Loucy (cell line): Measurements from ENCODE around the gene TMC5.

Experiments used
- H2AFZ ChIP-seq: fragments of 200-600 bp; sonication (generic); 2 replicates; pipeline ENCODE4 v1.6.0; 2016; ENCODE audit warnings: antibody characterized with exemption, mild to moderate bottlenecking, low read length, moderate library complexity
- H3F3A ChIP-seq: fragments of 200-600 bp; 2 replicates; pipeline ENCODE4 v1.6.0; 2016; ENCODE audit warnings: antibody characterized with exemption, low read depth, mild to moderate bottlenecking
- H3K27me3 ChIP-seq: fragments of 200-600 bp; sonication (generic); 2 replicates; pipeline ENCODE4 v1.6.1; 2014; ENCODE audit warnings: low read length, mild to moderate bottlenecking; ENCODE audit not compliant: insufficient read depth, poor library complexity, severe bottlenecking
- H3K36me3 ChIP-seq: fragments of 200-600 bp; sonication (generic); 2 replicates; pipeline ENCODE4 v1.6.1; 2016; ENCODE audit warnings: low read length; ENCODE audit not compliant: insufficient read depth
- H3K4me1 ChIP-seq: fragments of 200-600 bp; sonication (generic); 2 replicates; pipeline ENCODE4 v1.5.1; 2014; ENCODE audit warnings: low read length, mild to moderate bottlenecking; ENCODE audit not compliant: insufficient read depth, poor library complexity, severe bottlenecking
- H3K4me2 ChIP-seq: fragments of 200-600 bp; sonication (generic); 2 replicates; pipeline ENCODE4 v1.6.0; 2014; ENCODE audit warnings: antibody characterized with exemption, low read length, low read depth, mild to moderate bottlenecking; ENCODE audit not compliant: poor library complexity, severe bottlenecking
- H3K4me3 ChIP-seq: fragments of 200-600 bp; sonication (generic); 2 replicates; pipeline ENCODE4 v1.5.1; 2014; ENCODE audit warnings: low read length, mild to moderate bottlenecking, mixed read lengths; ENCODE audit not compliant: poor library complexity, severe bottlenecking
- H3K79me2 ChIP-seq: fragments of 200-600 bp; sonication (generic); 2 replicates; pipeline ENCODE4 v1.6.1; 2014; ENCODE audit warnings: low read length; ENCODE audit not compliant: insufficient read depth
- H3K9ac ChIP-seq: fragments of 200-600 bp; sonication (generic); 2 replicates; pipeline ENCODE4 v1.6.0; 2014; ENCODE audit warnings: mild to moderate bottlenecking, low read depth, low read length, moderate library complexity; ENCODE audit not compliant: poor library complexity, severe bottlenecking
- H3K9me2 ChIP-seq: fragments of 200-600 bp; sonication (generic); replicated peaks from 2 replicates; pipeline ENCODE4 v1.6.1; 2016; ENCODE audit warnings: low read depth, low read length, mixed read lengths
- H3K9me3 ChIP-seq: fragments of 200-600 bp; sonication (generic); 2 replicates; pipeline ENCODE4 v1.6.1; 2014; ENCODE audit warnings: mild to moderate bottlenecking, antibody characterized with exemption, low read length, low read depth; ENCODE audit not compliant: insufficient read depth
- H4K20me1 ChIP-seq: fragments of 200-600 bp; sonication (generic); 2 replicates; pipeline ENCODE4 v1.6.0; 2014; ENCODE audit warnings: antibody characterized with exemption, low read length, mild to moderate bottlenecking; ENCODE audit not compliant: insufficient read depth, poor library complexity, severe bottlenecking
- CTCF ChIP-seq: fragments of 200-600 bp; sonication (generic); conservative IDR thresholded peaks from 2 replicates; pipeline ENCODE4 v1.5.1; 2014; ENCODE audit warnings: mild to moderate bottlenecking, antibody characterized with exemption, low read length
- EZH2phosphoT487 ChIP-seq: fragments of 200-600 bp; IDR thresholded peaks from 2 replicates; pipeline ENCODE4 v1.6.1; 2018; ENCODE audit warnings: antibody characterized with exemption, mild to moderate bottlenecking, moderate library complexity, borderline replicate concordance

The TMC5 gene

GRCh38 chr16:19434584-19434983, 16.9 kb downstream of the TMC5 start:
- H3K4me1 ChIP-seq, result no peaks in the 10 kb centered on the region
- H3K9me3 ChIP-seq, result no peaks in the 10 kb centered on the region
- no peaks in the 10 kb centered on the region for H4K20me1 ChIP-seq
- no peaks in the 10 kb centered on the region for H3K36me3 ChIP-seq
- no peak overlapping the region for H3K4me2 ChIP-seq
- H3F3A ChIP-seq, result no peaks in the 10 kb centered on the region
- no peak overlapping the region for H3K4me3 ChIP-seq
- H3K27me3 ChIP-seq, result no peaks in the 10 kb centered on the region
- no peaks in the 10 kb centered on the region for H3K79me2 ChIP-seq
- no peak overlapping the region for H2AFZ ChIP-seq
- no peaks in the 10 kb centered on the region for H3K9me2 ChIP-seq
- no peak overlapping the region for H3K9ac ChIP-seq
- TF ChIP-seq EZH2phosphoT487 (no peak), CTCF (no peak)

- Histone ChIP-seq H3F3A (no peaks in the 10 kb centered on the region), H3K4me3 (no peak overlapping the region), H3K9ac (no peak overlapping the region), H2AFZ (no peak overlapping the region), H3K79me2 (no peaks in the 10 kb centered on the region), H3K4me1 (no peaks in the 10 kb centered on the region), H4K20me1 (no peaks in the 10 kb centered on the region), H3K9me2 (no peaks in the 10 kb centered on the region), H3K36me3 (no peaks in the 10 kb centered on the region), H3K9me3 (no peaks in the 10 kb centered on the region), H3K27me3 (no peaks in the 10 kb centered on the region), H3K4me2 (no peak overlapping the region)
- TF ChIP-seq CTCF (no peak), EZH2phosphoT487 (no peak)
These were observed 18.9 kb downstream of the TMC5 start for GRCh38 chr16:19436540-19436939.

- no peaks in the 10 kb centered on the region for H3K79me2 ChIP-seq
- H3K9ac ChIP-seq, result no peak overlapping the region
- no peak overlapping the region for H3K4me3 ChIP-seq
- H3K36me3 ChIP-seq, result no peaks in the 10 kb centered on the region
- no peaks in the 10 kb centered on the region for H3F3A ChIP-seq
- H4K20me1 ChIP-seq, result no peaks in the 10 kb centered on the region
- no peaks in the 10 kb centered on the region for H3K4me1 ChIP-seq
- H3K9me2 ChIP-seq, result no peaks in the 10 kb centered on the region
- H3K9me3 ChIP-seq, result no peaks in the 10 kb centered on the region
- no peaks in the 10 kb centered on the region for H3K27me3 ChIP-seq
- no peak overlapping the region for H3K4me2 ChIP-seq
- no peak for TF ChIP-seq CTCF
- no peak for TF ChIP-seq EZH2phosphoT487
- H2AFZ ChIP-seq, result no peak overlapping the region
These were observed 19.6 kb downstream of the TMC5 start for GRCh38 chr16:19437280-19437679.
